ENCODE results near the gene SASH3.

DNA sequence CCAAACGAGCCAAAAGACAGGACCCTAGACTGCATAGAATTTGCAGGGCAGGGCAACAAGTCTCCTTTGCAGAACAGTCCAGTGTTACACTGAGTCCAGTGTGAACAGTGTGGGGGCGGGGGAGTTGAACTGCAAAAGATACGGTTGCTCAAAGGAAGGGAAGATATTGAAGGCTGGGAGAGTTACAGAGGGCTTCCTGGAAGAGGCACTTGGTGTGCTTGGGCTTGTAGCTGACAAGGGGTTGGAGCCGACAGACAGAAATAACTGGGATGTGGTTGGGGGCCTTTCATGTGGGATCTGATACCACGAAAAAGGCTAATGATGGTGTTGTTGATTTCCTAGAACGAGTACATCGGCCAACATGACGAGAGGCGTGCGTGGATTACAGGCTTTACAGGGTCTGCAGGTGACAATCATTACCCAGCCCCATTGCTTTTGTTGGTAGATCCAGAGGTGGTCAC is 34.9 kb upstream of the SASH3 start:
- TF ChIP-seq, protein P1, sequence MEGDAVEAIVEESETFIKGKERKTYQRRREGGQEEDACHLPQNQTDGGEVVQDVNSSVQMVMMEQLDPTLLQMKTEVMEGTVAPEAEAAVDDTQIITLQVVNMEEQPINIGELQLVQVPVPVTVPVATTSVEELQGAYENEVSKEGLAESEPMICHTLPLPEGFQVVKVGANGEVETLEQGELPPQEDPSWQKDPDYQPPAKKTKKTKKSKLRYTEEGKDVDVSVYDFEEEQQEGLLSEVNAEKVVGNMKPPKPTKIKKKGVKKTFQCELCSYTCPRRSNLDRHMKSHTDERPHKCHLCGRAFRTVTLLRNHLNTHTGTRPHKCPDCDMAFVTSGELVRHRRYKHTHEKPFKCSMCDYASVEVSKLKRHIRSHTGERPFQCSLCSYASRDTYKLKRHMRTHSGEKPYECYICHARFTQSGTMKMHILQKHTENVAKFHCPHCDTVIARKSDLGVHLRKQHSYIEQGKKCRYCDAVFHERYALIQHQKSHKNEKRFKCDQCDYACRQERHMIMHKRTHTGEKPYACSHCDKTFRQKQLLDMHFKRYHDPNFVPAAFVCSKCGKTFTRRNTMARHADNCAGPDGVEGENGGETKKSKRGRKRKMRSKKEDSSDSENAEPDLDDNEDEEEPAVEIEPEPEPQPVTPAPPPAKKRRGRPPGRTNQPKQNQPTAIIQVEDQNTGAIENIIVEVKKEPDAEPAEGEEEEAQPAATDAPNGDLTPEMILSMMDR (IDR thresholded peaks at IDR 0.05; ENCODE audit: low read depth, low read length): no peak
- TF ChIP-seq POLR2A (IDR thresholded peaks at IDR 0.05; ENCODE audit: extremely low read depth, insufficient read length): no peak
